ENCODE data around the gene SLC4A2.

The SLC4A2 gene

GRCh38 chr7:151078233-151079040, 19.0 kb downstream of the SLC4A2 start:
- in situ Hi-C loops (cut with HindIII; ENCODE audit: low sequenced_read_pairs): no loop called here

- in situ Hi-C loops (cut with HindIII; ENCODE audit: low sequenced_read_pairs): no loop called here
These were observed 20.0 kb downstream of the SLC4A2 start for GRCh38 chr7:151079199-151079910.

- in situ Hi-C loops (cut with HindIII; ENCODE audit: low sequenced_read_pairs): no loop called here
These were observed 20.7 kb downstream of the SLC4A2 start for GRCh38 chr7:151080067-151080521.

- in situ Hi-C loops (cut with HindIII; ENCODE audit: low sequenced_read_pairs): no loop called here
These were observed 21.3 kb downstream of the SLC4A2 start, which contains the start of gene FASTK for GRCh38 chr7:151080522-151081169. TSS of gene FASTK (minus strand) at chr7:151080809. CDS start at chr7:151080766, 43 bp downstream.

GRCh38 chr7:151081170-151082101, 22.0 kb downstream of the SLC4A2 start:
- in situ Hi-C loops (cut with HindIII; ENCODE audit: low sequenced_read_pairs): no loop called here

DNA sequence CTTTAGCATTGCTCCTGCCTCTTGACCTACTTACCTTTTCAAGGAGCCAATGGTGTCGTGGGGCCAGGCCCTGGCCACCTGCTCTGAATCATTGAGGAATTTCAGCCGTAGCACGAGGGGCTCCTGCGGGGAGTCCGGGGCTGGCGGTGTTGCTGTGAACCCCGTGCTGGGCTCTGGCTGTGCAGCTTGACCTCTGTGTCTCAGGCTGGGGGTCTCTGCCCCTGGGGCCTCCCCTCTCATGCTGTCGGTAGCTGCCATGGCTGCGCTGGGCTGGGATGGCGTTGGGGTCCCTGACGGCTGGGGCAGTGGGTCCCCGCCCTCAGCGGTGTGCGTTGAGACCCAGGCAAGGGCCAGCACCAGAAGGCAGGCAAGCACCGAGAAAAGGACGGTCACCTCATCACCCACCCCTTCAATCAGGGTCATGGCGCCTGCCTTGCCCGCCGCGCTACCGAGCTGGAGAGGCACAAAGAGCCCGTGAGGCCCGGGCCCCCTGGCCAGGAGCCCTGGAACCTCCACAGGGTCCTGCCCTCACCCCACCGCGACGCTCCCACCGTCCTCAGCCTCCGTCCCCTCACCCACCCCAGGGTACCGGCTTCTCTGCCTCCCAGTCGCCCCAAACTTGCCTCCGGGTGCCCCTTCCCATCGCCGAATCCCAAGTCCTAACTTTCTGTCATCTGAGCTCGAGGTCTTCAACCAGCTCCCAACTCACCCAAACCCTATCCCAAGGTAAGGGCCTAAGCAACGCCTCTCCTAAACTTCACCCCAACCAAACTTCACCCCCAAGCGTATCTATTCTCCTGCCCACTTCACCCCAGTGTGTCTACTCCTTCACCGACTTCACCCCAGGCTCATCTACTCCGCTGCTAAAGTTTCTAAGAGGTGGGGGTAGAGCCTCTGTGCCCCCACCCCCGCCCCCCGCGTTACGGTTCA, 23.0 kb downstream of the SLC4A2 start:
- in situ Hi-C loops (cut with HindIII; ENCODE audit: low sequenced_read_pairs): no loop called here

DNA sequence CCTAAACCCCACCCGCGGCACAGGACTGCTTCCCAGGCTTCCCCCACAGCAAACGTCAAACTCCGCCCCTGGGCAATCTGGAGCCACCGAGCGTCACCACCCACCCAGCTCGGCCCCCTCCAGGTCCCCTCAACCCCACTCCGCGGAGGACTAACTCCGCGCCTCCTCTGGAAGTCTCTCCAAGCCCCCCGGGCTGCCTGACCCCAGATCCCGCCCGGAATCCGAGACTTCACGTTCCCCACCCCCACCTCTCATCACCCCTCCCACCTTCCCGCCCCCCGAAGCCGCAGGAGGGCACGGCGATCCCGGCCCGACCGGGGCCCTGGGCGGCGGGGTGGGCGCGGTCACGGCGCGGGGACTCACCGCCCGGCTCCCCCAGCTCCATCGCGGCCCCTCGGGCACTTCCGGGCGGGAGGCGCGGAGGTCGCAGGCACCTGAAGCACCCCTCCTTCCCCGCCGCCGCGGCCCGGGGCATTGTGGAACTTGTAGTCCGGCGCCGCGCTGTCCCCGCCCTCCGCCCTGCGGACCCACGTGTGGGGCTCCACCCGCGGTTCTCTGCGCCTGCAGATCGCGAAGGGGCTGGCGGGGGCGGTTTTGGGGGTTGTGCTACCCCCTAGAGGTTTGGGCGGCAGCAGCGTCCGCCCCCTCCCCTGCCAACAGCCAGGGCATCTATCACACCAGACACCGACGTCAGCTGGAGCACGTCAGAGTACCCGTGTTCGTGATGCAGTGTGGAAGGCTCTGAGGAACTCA, 23.9 kb downstream of the SLC4A2 start, which contains the start of gene TMUB1:
TMUB1 (minus strand) TSS at position 423 of the 753 bp plus-strand sequence. CDS start 930 bp downstream, outside the sequence.
- in situ Hi-C loops (cut with HindIII; ENCODE audit: low sequenced_read_pairs): no loop called here

DNA sequence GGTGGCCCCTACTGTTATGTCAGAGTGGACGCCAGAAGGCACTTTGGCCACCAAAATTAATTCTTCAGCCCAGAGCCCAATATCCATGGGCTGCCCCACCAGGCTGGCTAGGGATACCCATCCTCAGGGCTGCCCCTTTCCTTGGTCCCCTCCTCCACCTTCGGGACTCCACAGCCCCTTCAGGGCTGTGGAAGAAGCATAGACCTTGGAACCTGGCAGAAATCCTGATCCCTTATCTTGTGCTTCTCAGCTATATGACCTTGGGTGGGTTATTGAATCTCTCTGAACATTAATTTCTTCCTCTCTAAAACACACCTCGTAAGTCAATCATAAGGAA, 24.4 kb downstream of the SLC4A2 start:
- in situ Hi-C loops (cut with HindIII; ENCODE audit: low sequenced_read_pairs): no loop called here

DNA sequence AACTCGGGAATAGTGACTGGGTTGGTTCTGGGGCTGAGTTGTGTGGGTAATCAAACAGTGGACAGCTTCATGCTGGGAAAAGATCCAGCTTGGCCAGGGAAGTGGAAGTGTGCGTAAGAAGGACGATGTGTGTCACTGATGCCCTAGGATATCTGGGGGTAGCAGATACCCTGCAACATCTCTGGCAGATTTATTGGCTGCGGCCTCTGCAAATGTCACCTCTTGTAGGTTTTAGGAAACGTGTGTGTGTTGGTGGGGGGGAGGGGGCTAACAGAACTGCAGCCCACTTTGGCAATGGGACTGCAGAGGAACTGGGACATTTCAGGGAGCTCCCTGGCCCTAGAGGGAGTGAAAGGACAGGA, 25.9 kb downstream of the SLC4A2 start:
- in situ Hi-C loops (cut with HindIII; ENCODE audit: low sequenced_read_pairs): no loop called here

DNA sequence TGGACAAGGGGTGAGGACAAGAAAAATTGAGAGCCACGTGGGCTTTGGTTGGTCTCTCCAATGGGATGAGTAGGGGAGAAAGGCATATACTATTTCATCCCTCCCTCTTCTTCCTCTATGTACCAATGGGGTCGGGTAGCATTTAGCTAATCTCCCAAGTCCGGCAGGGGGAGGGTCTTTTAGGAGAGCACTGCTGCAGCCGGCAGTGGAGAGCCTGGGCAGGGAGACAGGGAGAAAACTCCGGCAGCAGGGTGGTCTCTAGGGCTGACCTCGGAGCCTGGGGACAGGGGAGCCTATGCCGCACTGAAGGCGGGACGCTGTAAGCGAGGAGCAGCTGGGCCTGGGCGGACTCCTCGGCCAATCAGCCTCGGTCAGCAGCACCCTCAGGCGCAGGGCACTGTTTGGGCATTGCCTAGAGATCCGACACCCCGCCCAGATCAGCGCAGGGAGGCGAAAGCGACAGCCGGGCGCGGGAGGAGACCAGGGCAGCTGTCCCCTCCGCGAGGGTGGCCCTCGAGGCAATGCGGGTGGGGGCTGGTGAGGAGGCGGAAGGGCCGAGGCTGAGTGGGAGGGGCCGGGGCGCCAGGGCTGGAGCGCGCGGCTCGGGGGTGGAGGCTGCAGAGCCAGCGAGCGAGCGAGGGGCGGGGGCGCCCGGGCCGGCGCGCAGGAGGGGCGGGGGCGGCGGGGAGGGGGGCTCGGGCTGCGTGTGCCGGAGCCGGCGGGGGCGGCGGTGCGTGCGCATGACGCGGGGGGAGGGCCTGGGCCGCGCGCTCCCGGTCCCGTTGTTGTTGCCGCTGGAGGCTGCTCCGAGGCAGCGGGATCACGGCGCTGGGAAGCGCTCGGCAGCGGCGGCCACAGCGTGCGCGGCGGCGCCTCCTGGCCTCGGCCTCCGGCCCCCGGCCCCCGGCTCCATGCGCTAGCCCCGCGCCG, 26.6 kb downstream of the SLC4A2 start, which contains the start of gene AGAP3:
AGAP3 (plus strand) TSS at position 785 of the 930 bp plus-strand sequence. CDS start 267 bp downstream, outside the sequence.
- in situ Hi-C loops (cut with HindIII; ENCODE audit: low sequenced_read_pairs): no loop called here

DNA sequence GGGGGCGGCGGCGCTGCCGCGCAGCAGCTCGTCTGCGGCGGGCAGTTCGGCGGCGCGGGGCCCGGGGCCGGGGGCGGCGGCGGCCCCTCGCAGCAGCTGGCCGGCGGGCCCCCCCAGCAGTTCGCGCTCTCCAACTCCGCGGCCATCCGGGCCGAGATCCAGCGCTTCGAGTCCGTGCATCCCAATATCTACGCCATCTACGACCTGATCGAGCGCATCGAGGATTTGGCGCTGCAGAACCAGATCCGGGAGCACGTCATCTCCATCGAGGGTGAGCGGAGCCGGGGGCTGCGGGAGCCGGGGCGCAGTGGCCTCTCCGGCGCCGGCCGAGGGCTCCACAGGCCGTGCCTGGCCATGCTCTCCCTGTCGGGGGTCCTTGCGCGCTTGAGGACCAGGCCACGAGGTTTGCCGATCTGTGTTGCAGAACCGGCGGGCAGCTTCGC, 27.4 kb downstream of the SLC4A2 start:
- in situ Hi-C loops (cut with HindIII; ENCODE audit: low sequenced_read_pairs): no loop called here

GRCh38 chr7:151087245-151088018, 28.0 kb downstream of the SLC4A2 start:
- in situ Hi-C loops (cut with HindIII; ENCODE audit: low sequenced_read_pairs): no loop called here

DNA sequence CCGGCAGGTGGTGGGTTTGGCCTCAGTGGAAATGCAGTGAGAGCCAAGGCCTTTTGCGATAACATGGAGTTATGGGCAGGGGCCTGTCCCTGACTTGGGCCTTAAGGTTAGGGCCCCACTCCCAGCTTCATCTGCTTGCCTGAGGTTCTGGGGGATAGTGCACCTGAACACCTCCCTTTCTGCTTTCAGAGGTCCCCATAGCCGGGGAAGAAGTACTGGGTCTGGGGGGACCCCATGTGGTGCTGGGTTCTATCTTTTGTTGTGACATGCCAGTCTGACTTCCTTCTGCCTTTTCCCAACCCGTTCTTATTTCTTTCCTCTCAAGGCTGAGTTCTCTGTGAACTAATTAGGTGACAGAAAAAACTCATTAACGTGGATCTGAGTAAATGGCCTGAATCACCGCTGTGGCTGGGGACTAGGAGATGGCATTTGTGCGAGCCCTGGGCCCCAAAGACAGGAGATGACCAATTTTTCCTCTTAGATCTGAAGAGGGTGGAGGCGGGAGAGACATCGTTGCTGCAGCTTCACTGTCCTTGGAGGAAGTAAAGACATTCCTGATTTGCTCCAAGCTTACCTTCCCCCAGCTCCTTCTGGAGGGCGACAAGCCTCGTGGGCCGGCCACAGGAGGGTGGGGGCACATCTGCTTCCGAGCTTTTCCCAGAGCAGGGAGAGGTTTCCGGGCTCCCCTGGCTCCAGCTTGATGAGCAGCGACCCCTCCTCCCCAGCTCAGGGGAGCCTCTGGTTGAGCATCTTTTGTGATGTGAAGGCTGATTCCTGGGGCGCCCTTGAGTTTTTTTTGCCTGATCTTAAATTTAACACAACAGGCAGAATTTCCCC, 28.8 kb downstream of the SLC4A2 start:
- in situ Hi-C loops (cut with HindIII; ENCODE audit: low sequenced_read_pairs): no loop called here

- in situ Hi-C loops (cut with HindIII; ENCODE audit: low sequenced_read_pairs): no loop called here
These were observed 29.7 kb downstream of the SLC4A2 start for GRCh38 chr7:151088856-151089699.
